CD4-positive, alpha-beta T cell treated with Interleukin-6 at 100 ng/mL for 8 hours (primary cell): ENCODE data around the gene PMEL.
"Not testable (repeated sequence)": the region's sequence is repeated elsewhere in the genome, so short reads cannot be mapped to it uniquely, and the experiment has no call there.

ENCODE experiments used
- DNase-seq: peaks from one replicate; pipeline ENCODE4 v3.0.0-alpha.2; 2020; ENCODE audit warnings: mixed read lengths, low spot score

PMEL gene

GRCh38 chr12:55923648-55924047 is 42.2 kb downstream of the PMEL start:
- DNase-seq, result not testable (repeated sequence)

DNA sequence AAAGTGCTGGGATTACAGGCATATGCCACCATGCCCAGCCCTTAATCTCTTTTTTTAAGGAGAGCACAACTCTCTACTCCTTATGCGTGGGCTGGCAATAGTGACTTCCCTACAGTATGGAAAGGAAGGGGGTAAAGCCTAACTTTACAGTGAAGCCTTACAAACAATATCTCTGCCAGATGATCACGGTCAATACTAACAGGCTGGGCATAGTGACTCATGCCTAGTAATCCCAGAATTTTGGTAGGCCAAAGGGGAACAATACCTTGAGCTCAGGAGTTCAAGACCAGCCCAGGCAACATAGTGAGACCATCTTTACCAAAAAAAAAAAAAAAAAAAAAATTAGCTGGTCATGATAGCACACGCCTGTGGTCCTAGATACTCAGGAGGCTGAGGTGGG is 43.7 kb downstream of the PMEL start:
- no peak for DNase-seq

DNA sequence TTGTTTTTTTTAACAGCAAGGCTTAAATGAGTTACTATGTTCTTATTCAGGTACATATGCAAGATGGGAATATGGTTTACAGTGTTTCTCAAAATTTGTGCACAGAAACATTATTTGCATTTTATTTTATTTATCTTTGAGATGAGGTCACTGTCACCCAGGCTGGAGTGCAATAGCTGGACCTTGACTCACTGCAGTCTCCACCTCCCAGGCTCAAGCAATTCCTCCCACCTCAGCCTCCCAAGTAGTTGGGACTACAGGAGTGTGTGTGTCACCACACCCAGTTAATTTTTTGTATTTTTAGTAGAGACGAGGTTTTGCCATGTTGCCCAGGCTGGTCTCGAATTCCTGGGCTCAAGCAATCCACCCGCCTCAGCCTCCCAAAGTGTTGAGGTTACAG is 46.8 kb downstream of the PMEL start:
- not testable (repeated sequence) for DNase-seq

DNA sequence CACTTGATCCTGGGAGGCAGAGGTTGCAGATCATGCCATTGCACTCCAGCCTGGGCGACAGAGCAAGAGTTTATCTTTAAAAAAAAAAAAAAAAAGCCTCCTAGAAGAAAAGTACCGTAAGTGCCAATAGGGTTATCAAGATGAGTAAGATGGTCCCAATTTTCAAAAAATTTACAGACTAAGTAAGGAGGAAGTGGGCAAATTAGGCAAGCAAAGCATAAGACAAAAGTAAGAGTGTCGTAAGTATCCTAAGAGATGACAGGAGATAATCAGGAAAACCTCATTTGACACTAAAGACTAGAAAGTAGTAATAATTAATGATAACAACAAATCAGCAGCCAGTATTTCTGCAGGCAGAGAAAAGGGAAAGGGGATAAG is 50.4 kb downstream of the PMEL start:
- no peak for DNase-seq

GRCh38 chr12:55912908-55913307 is 52.9 kb downstream of the PMEL start:
- DNase-seq, result no peak

DNA sequence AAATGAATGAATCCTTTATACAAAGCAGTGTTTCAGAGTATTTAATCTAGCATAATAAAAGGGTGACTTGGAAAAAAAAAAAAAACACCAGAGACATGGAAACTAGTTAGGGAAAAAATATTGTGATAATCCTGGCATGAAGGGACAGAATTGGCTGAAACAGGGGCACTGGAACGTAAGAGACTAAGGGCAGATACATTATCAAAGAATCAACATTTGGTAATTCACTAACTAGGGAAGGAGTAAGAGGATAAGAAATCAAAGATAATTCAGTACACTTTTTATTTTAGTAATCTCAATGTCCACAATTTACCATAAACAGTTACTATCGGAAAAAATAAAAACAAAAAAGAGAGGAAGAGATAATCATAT is 56.3 kb downstream of the PMEL start:
- no peak for DNase-seq

DNA sequence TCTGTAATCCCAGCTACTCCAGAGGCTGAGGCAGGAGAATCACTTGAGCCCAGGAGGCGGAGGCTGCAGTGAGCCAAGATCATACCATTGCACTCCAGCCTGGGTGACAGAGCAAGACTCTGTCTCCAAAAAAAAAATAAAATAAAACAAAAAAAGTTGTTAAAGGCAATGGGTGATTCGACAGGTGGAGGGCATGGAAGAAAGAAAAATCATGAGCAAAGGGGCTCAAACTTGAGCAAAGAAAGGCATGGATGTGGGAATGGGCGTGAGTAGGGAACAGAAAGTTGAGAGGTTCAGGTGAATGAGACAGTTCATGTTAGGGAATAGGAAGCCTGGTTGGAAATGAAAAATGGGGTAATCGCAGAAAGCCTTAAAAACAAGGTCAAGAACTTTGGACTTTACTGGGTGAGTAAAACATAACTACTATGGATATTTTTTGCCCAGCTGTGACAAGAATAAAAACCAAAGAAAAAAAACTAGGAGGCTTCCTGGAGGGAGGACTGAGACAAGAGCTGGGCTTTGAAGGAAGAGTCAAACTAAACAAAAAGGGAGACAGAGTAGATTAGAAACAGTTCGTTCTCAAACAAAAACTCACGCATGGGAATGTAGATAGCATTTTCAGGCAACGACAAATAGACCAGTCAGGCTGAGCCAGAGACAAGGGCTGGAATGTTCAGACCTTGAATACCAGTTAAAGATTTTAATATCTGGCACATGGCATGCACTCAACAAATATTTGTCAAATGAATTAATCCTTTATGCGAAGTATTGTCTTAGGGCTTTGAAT is 56.9 kb downstream of the PMEL start:
- DNase-seq, result no peak

GRCh38 chr12:55906056-55906455 is 59.8 kb downstream of the PMEL start:
- DNase-seq, result no peak
